ENCODE data around the gene PRSS12.
"Not testable (repeated sequence)": the region's sequence is repeated elsewhere in the genome, so short reads cannot be mapped to it uniquely, and the experiment has no call there.

The PRSS12 gene

GRCh38 chr4:118352843-118353533, at the start of gene PRSS12:
PRSS12 (minus strand) TSS chr4:118353003; CDS start chr4:118352720, 283 bp downstream.
- in situ Hi-C loops (cut with MboI; ENCODE audit: low sequenced_read_pairs) = no loop called here

- in situ Hi-C loops (cut with MboI; ENCODE audit: low sequenced_read_pairs) = no loop called here
These were observed 47.6 kb upstream of the PRSS12 start for GRCh38 chr4:118400356-118400755.

GRCh38 chr4:118399883-118400282, 47.1 kb upstream of the PRSS12 start:
- in situ Hi-C loops (cut with MboI; ENCODE audit: low sequenced_read_pairs) = not testable (repeated sequence)

- in situ Hi-C loops (cut with MboI; ENCODE audit: low sequenced_read_pairs) = no loop called here
These were observed 45.7 kb upstream of the PRSS12 start for GRCh38 chr4:118398226-118399090.

- in situ Hi-C loops (cut with MboI; ENCODE audit: low sequenced_read_pairs) = no loop called here
These were observed 44.8 kb upstream of the PRSS12 start for GRCh38 chr4:118397623-118397979.

GRCh38 chr4:118396881-118397622, 44.2 kb upstream of the PRSS12 start:
- in situ Hi-C loops (cut with MboI; ENCODE audit: low sequenced_read_pairs) = no loop called here

GRCh38 chr4:118395057-118395644, 42.3 kb upstream of the PRSS12 start:
- in situ Hi-C loops (cut with MboI; ENCODE audit: low sequenced_read_pairs) = no loop called here

- in situ Hi-C loops (cut with MboI; ENCODE audit: low sequenced_read_pairs) = not testable (repeated sequence)
These were observed 39.7 kb upstream of the PRSS12 start for GRCh38 chr4:118392509-118392908.

GRCh38 chr4:118390121-118390520, 37.3 kb upstream of the PRSS12 start:
- in situ Hi-C loops (cut with MboI; ENCODE audit: low sequenced_read_pairs) = no loop called here

GRCh38 chr4:118389721-118390120, 36.9 kb upstream of the PRSS12 start:
- in situ Hi-C loops (cut with MboI; ENCODE audit: low sequenced_read_pairs) = no loop called here

GRCh38 chr4:118388606-118389005, 35.8 kb upstream of the PRSS12 start:
- in situ Hi-C loops (cut with MboI; ENCODE audit: low sequenced_read_pairs) = no loop called here

GRCh38 chr4:118381902-118382301, 29.1 kb upstream of the PRSS12 start:
- in situ Hi-C loops (cut with MboI; ENCODE audit: low sequenced_read_pairs) = no loop called here

- in situ Hi-C loops (cut with MboI; ENCODE audit: low sequenced_read_pairs) = no loop called here
These were observed 20.9 kb upstream of the PRSS12 start for GRCh38 chr4:118373614-118374255.

- in situ Hi-C loops (cut with MboI; ENCODE audit: low sequenced_read_pairs) = no loop called here
These were observed 19.4 kb upstream of the PRSS12 start for GRCh38 chr4:118372251-118372650.

GRCh38 chr4:118369231-118369630, 16.4 kb upstream of the PRSS12 start:
- in situ Hi-C loops (cut with MboI; ENCODE audit: low sequenced_read_pairs) = no loop called here

- in situ Hi-C loops (cut with MboI; ENCODE audit: low sequenced_read_pairs) = no loop called here
These were observed 15.1 kb upstream of the PRSS12 start for GRCh38 chr4:118367872-118368271.

GRCh38 chr4:118367361-118367760, 14.6 kb upstream of the PRSS12 start:
- in situ Hi-C loops (cut with MboI; ENCODE audit: low sequenced_read_pairs) = no loop called here

- in situ Hi-C loops (cut with MboI; ENCODE audit: low sequenced_read_pairs) = no loop called here
These were observed 10.4 kb upstream of the PRSS12 start for GRCh38 chr4:118363166-118363565.

GRCh38 chr4:118361192-118361591, 8.4 kb upstream of the PRSS12 start:
- in situ Hi-C loops (cut with MboI; ENCODE audit: low sequenced_read_pairs) = no loop called here

- in situ Hi-C loops (cut with MboI; ENCODE audit: low sequenced_read_pairs) = no loop called here
These were observed 7.3 kb upstream of the PRSS12 start for GRCh38 chr4:118360106-118360505.

- in situ Hi-C loops (cut with MboI; ENCODE audit: low sequenced_read_pairs) = no loop called here
These were observed 4.8 kb upstream of the PRSS12 start for GRCh38 chr4:118357601-118358000.

All from HL-60/S4 treated with retinoic acid at 250 ng/mL for 4 days and 3 days (cell line).